ENCODE data around the gene SORCS2.

Gene SORCS2

DNA sequence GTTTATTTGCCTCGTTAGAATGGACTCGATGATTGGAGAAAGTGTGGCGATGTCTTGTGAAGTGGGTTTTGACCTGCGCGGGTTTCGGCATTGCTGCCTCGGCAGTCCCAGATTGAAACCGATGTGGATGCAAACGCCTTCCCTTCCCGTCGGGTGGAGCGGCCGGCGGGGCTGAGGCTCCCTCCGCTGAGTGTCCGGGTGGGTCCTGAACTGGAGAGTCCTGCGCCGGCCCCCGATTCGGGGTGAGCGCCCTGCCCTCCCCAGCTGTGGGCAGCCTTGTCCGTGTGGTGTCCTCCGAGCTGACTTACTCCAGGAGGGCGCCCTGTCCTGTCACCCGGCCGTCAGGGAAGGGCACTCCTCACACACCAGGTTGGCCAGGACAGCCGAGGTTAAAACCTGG is 317.7 kb downstream of the SORCS2 start:
- Histone ChIP-seq H3K9me3 (ENCODE audit: control insufficient read depth, insufficient read depth, low read length) (no peaks in the 10 kb centered on the region), H3K79me2 (ENCODE audit: control insufficient read depth, low read length) (no peaks in the 10 kb centered on the region; the same call in 1 of the 2 replicates), H3F3A (ENCODE audit: control insufficient read depth, insufficient read depth) (peaks cover 32% of the 10 kb centered on the region), H3K27me3 (ENCODE audit: control insufficient read depth, low read length) (no peaks in the 10 kb centered on the region), H3K9me2 (replicated peaks; ENCODE audit: control insufficient read depth, low read length) (no peaks in the 10 kb centered on the region), H3K36me3 (ENCODE audit: control insufficient read depth, low read length) (no peaks in the 10 kb centered on the region), H3K4me1 (ENCODE audit: control insufficient read depth, low read length) (peaks cover 83% of the 10 kb centered on the region), H3K4me3 (ENCODE audit: low read length) (peak overlapping the region; percentile 60), H3K4me2 (ENCODE audit: low read length) (peak overlapping the region; percentile 82), H3K27ac (ENCODE audit: low read depth, low read length) (peak overlapping the region; percentile 98), H4K20me1 (ENCODE audit: control insufficient read depth, insufficient read depth, low read depth, low read length) (no peaks in the 10 kb centered on the region)
- TF ChIP-seq EZH2phosphoT487 (IDR thresholded peaks at IDR 0.05; ENCODE audit: borderline replicate concordance, low read length) = no peak
- TF ChIP-seq, protein P1, sequence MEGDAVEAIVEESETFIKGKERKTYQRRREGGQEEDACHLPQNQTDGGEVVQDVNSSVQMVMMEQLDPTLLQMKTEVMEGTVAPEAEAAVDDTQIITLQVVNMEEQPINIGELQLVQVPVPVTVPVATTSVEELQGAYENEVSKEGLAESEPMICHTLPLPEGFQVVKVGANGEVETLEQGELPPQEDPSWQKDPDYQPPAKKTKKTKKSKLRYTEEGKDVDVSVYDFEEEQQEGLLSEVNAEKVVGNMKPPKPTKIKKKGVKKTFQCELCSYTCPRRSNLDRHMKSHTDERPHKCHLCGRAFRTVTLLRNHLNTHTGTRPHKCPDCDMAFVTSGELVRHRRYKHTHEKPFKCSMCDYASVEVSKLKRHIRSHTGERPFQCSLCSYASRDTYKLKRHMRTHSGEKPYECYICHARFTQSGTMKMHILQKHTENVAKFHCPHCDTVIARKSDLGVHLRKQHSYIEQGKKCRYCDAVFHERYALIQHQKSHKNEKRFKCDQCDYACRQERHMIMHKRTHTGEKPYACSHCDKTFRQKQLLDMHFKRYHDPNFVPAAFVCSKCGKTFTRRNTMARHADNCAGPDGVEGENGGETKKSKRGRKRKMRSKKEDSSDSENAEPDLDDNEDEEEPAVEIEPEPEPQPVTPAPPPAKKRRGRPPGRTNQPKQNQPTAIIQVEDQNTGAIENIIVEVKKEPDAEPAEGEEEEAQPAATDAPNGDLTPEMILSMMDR (IDR thresholded peaks at IDR 0.05; ENCODE audit: low read depth, low read length, poor library complexity, severe bottlenecking) = no peak

DNA sequence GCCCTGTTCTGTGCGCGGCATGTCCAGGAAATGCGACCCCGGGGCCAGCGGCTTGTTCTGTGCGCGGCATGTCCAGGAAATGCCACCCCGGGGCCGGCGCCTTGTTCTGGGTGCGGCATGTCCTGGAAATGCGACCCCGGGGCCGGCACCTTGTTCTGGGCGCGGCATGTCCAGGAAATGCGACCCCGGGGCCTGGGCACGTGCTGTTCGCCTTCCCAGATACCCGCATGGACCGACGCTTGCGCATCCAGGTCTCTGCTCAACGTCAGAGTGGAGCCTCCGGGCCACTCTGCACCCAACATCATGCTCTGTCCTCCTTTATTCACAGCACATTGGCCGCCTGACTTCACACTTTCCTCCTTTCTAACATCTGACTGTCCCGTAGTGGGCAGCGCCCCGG is 318.2 kb downstream of the SORCS2 start:
- no peaks in the 10 kb centered on the region for H4K20me1 ChIP-seq (ENCODE audit: control insufficient read depth, insufficient read depth, low read depth, low read length)
- H3K4me2 ChIP-seq (ENCODE audit: low read length) = peak overlapping the region; percentile 82
- no peaks in the 10 kb centered on the region for H3K27me3 ChIP-seq (ENCODE audit: control insufficient read depth, low read length)
- TF ChIP-seq EZH2phosphoT487 (IDR thresholded peaks at IDR 0.05; ENCODE audit: borderline replicate concordance, low read length) = no peak
- TF ChIP-seq, protein P1 (IDR thresholded peaks at IDR 0.05; ENCODE audit: low read depth, low read length, poor library complexity, severe bottlenecking) = no peak
- no peaks in the 10 kb centered on the region for H3K9me2 ChIP-seq (replicated peaks; ENCODE audit: control insufficient read depth, low read length)
- H3K4me3 ChIP-seq (ENCODE audit: low read length) = peak overlapping the region; percentile 60
- H3K36me3 ChIP-seq (ENCODE audit: control insufficient read depth, low read length) = no peaks in the 10 kb centered on the region
- peaks cover 32% of the 10 kb centered on the region for H3F3A ChIP-seq (ENCODE audit: control insufficient read depth, insufficient read depth)
- H3K79me2 ChIP-seq (ENCODE audit: control insufficient read depth, low read length) = no peaks in the 10 kb centered on the region; the same call in 1 of the 2 replicates
- H3K9me3 ChIP-seq (ENCODE audit: control insufficient read depth, insufficient read depth, low read length) = no peaks in the 10 kb centered on the region
- H3K27ac ChIP-seq (ENCODE audit: low read depth, low read length) = peak overlapping the region; percentile 98
- H3K4me1 ChIP-seq (ENCODE audit: control insufficient read depth, low read length) = peaks cover 78% of the 10 kb centered on the region

DNA sequence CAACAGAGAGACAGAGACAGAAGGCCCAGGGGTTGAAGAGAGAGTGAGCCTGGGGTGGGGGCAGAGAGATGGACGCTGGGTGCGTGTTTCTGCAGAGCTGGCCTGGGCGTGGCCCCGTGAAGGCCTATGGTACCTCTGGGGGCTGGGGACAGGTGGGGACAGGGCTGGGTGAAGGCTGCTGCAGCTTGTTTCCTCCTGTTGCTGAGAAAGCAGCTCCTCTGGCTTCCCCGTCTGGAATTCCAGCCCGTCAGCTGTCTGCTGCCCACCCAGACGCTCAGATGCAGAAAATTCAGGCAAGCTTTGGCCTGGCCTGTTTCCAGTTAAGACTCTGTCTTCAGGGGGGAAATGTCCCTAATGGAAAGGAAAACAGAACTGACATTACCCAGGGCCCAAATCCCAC is 319.2 kb downstream of the SORCS2 start:
- Histone ChIP-seq H3K4me3 (ENCODE audit: low read length) (peak overlapping the region; percentile 60), H3K27ac (ENCODE audit: low read depth, low read length) (peak overlapping the region; percentile 98), H3K9me3 (ENCODE audit: control insufficient read depth, insufficient read depth, low read length) (no peaks in the 10 kb centered on the region), H3K9me2 (replicated peaks; ENCODE audit: control insufficient read depth, low read length) (no peaks in the 10 kb centered on the region), H3K36me3 (ENCODE audit: control insufficient read depth, low read length) (no peaks in the 10 kb centered on the region), H3K27me3 (ENCODE audit: control insufficient read depth, low read length) (no peaks in the 10 kb centered on the region), H4K20me1 (ENCODE audit: control insufficient read depth, insufficient read depth, low read depth, low read length) (no peaks in the 10 kb centered on the region), H3K4me1 (ENCODE audit: control insufficient read depth, low read length) (peaks cover 69% of the 10 kb centered on the region), H3K4me2 (ENCODE audit: low read length) (peak overlapping the region; percentile 82), H3F3A (ENCODE audit: control insufficient read depth, insufficient read depth) (peaks cover 32% of the 10 kb centered on the region), H3K79me2 (ENCODE audit: control insufficient read depth, low read length) (no peaks in the 10 kb centered on the region; the same call in 1 of the 2 replicates)
- no peak for TF ChIP-seq EZH2phosphoT487 (IDR thresholded peaks at IDR 0.05; ENCODE audit: borderline replicate concordance, low read length)
- TF ChIP-seq, protein P1 (IDR thresholded peaks at IDR 0.05; ENCODE audit: low read depth, low read length, poor library complexity, severe bottlenecking) = no peak

Data from DOHH2 (cell line).